Aorta (tissue), 5 donors: ENCODE results near the gene PHLDA3. TPM values are rescaled to one million over a fixed set of nuclear protein-coding genes. Genes with fewer than 3 reads are reported as not detected.

Source experiments
- ATAC-seq: fragments of 200-7000 bp; cut with Tn5 transposase; one replicate; pipeline ENCODE4 v1.9.1; 2022; ENCODE audit warnings: moderate library complexity; ENCODE audit not compliant: low FRiP score
- DNase-seq, 2 donors: peaks; one replicate each; pipeline ENCODE4 v3.0.0-alpha.2; 2020
- H3K27ac ChIP-seq, 2 donors: one replicate each; pipeline ENCODE4 v1.5.1; 2013; ENCODE audit warnings: low read length in 2 of 2, mild to moderate bottlenecking in 2 of 2, moderate library complexity in 2 of 2, control low read depth in 1 of 2, inconsistent platforms in 1 of 2, low read depth in 1 of 2
- H3K27me3 ChIP-seq, 2 donors: one replicate each; pipeline ENCODE4 v1.6.1; 2013; ENCODE audit warnings: control low read depth in 1 of 2, low read length in 1 of 2, mild to moderate bottlenecking in 1 of 2, moderate library complexity in 1 of 2; ENCODE audit not compliant: insufficient read depth in 2 of 2, control insufficient read depth in 1 of 2
- H3K36me3 ChIP-seq, 2 donors: one replicate each; pipeline ENCODE4 v1.6.1; 2013; ENCODE audit warnings: control low read depth in 1 of 2, low read length in 1 of 2, mild to moderate bottlenecking in 1 of 2; ENCODE audit not compliant: insufficient read depth in 2 of 2, control insufficient read depth in 1 of 2
- H3K4me1 ChIP-seq, 2 donors: one replicate each; pipeline ENCODE4 v1.6.1; 2013; ENCODE audit warnings: low read length in 2 of 2, control low read depth in 1 of 2, mild to moderate bottlenecking in 1 of 2, moderate library complexity in 1 of 2; ENCODE audit not compliant: insufficient read depth in 2 of 2, control insufficient read depth in 1 of 2
- H3K4me3 ChIP-seq, 2 donors: one replicate each; pipeline ENCODE4 v1.5.1; 2013; ENCODE audit warnings: low read length in 2 of 2, control low read depth in 1 of 2, mild to moderate bottlenecking in 1 of 2
- H3K9me3 ChIP-seq: one replicate; pipeline ENCODE4 v1.6.1; 2013; ENCODE audit warnings: mild to moderate bottlenecking, low read length; ENCODE audit not compliant: control insufficient read depth
- WGBS, 2 donors: extraction: QIAGEN DNeasy Blood & Tissue Kit; methylation state at CpG; one replicate each; pipeline ENCODE4 v1.1.7; 2013; 5-methylcytosine and 5-hydroxymethylcytosine counted together
- intact Hi-C, 2 donors: fragments of 100-400 bp; cut with DNase I; formaldehyde crosslinking; loops; one replicate each; pipeline versions ENCODE4 v1.14.2 to v1.15.0; 2022
- polyA plus RNA-seq, 2 donors: library from polyadenylated mRNA; stranded (reverse); fragments of 200-250 nt; gene quantifications; one replicate each; pipeline ENCODE4 v1.2.3, GENCODE V29; 2013
- total RNA-seq, 2 donors: library from RNA; stranded (reverse); fragmentation: NEBNext Ultra II Directional; extraction: Animal tissue kit (Norgen Biotek cat#: 25700); gene quantifications; one replicate each; pipeline ENCODE4 v1.2.1, GENCODE V29; 2021
- donor health status: healthy with polysubstance abuse.
- donor health status: Bipolar disorder and iron deficiency.
- donor health status: DM: no; HTN: no; CAD: no.
- donor health status: DM: no; HTN: no; CAD: no.
- donor health status: DM: yes; HTN: yes; CAD: no.

The PHLDA3 gene
- total and polyA plus RNA-seq, 4 donors, result 33.7 to 71.6 (median 56.1) TPM

DNA sequence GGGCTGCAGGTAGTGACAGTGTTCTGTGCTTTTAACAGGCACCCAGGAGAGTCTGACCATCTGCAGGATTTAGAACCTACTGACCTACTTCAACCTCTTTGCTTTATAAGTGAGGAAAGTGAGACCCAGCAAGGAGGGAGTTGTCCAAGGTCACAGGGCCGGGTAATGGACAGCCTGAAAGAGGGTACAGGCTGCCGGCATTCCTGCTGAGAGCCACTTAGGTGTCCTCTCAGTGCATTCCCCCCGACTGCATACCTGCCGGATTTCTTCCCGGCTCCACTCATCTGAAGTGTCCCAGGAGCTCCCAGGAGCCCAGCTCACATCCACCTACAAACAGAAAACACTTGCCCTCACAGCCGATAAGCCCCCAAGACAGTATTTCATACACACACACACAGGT is 13.9 kb downstream of the PHLDA3 start:
- ATAC-seq (no peak), DNase-seq (no peak)
- no peak overlapping the region for H3K4me3 ChIP-seq
- no peaks in the 10 kb centered on the region for H3K4me1 ChIP-seq
- no peaks in the 10 kb centered on the region for H3K36me3 ChIP-seq
- no peaks in the 10 kb centered on the region for H3K9me3 ChIP-seq
- intact Hi-C loops, result no loop called here
- no peak overlapping the region for H3K27ac ChIP-seq
- WGBS, 2 donors, result 79 to 90% methylated on average over 6 of the region's 6 CpGs
- H3K27me3 ChIP-seq, result no peaks in the 10 kb centered on the region

- ATAC-seq (no peak), DNase-seq (no peak)
- no peak overlapping the region for H3K27ac ChIP-seq
- no peaks in the 10 kb centered on the region for H3K4me1 ChIP-seq
- H3K27me3 ChIP-seq, result no peaks in the 10 kb centered on the region
- no peak overlapping the region for H3K4me3 ChIP-seq
- no peaks in the 10 kb centered on the region for H3K36me3 ChIP-seq
- H3K9me3 ChIP-seq, result no peaks in the 10 kb centered on the region
- intact Hi-C loops, result no loop called here
- 85 to 86% methylated on average over 4 of the region's 4 CpGs for WGBS, 2 donors
Measured at GRCh38 chr1:201454608-201455007, 14.4 kb downstream of the PHLDA3 start.

GRCh38 chr1:201452866-201453265 is 16.1 kb downstream of the PHLDA3 start:
- intact Hi-C loops, result no loop called here
- H3K36me3 ChIP-seq, result no peaks in the 10 kb centered on the region
- no peaks in the 10 kb centered on the region for H3K27me3 ChIP-seq
- H3K27ac ChIP-seq, result no peak overlapping the region
- no peak for ATAC-seq
- no peak for DNase-seq
- no peaks in the 10 kb centered on the region for H3K4me1 ChIP-seq
- H3K9me3 ChIP-seq, result no peaks in the 10 kb centered on the region
- 62 to 73% methylated on average over 4 of the region's 4 CpGs for WGBS, 2 donors
- no peak overlapping the region for H3K4me3 ChIP-seq

DNA sequence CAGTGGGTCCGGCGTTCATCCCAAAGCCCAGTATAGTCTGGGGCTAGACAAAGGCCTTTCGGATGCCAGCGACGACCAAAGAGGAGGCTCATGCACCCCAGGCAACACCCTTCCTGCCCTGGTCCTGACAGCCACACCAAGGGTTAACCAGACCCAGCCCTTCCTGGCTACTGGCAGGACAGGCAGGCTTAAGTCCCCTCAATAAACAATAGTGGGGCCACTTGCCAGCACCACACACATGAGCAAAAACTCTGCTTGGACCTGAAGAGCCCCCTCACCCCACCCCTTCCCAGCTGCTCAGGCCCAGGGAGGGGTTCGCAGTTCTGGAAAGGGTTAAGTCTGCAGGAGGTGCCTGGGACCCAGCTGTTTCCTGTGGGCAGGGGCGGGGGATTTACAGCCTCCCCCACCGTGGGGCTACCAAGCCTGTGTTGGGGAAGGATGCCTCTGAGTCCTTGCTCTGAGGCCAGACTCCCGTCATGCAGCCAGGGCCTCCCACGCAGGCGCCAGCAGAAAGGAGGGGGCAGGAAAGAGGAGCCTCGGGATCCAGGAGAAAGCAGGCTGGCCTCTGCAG is 18.2 kb downstream of the PHLDA3 start:
- Histone ChIP-seq H3K36me3 (no peaks in the 10 kb centered on the region), H3K4me3 (no peak overlapping the region), H3K9me3 (no peaks in the 10 kb centered on the region), H3K27me3 (no peaks in the 10 kb centered on the region), H3K27ac (peak overlapping the region in 1 of 2 donors; percentile 20), H3K4me1 (no peaks in the 10 kb centered on the region)
- peak; percentile 76 for ATAC-seq
- 31 to 38% methylated on average over 12 of the region's 12 CpGs for WGBS, 2 donors
- DNase-seq, result peak; percentile 83 to 89
- intact Hi-C loops, result no loop called here

GRCh38 chr1:201448990-201449389 is 20.0 kb downstream of the PHLDA3 start:
- H3K4me1 ChIP-seq, result no peaks in the 10 kb centered on the region
- DNase-seq (peak in 1 of 2 donors; percentile 32), ATAC-seq (no peak)
- H3K9me3 ChIP-seq, result no peaks in the 10 kb centered on the region
- H3K36me3 ChIP-seq, result no peaks in the 10 kb centered on the region
- H3K4me3 ChIP-seq, result no peak overlapping the region
- 76 to 91% methylated on average over 5 of the region's 5 CpGs for WGBS, 2 donors
- H3K27me3 ChIP-seq, result no peaks in the 10 kb centered on the region
- H3K27ac ChIP-seq, result no peak overlapping the region
- intact Hi-C loops, result loop anchor here (2.0 to 5.0 kb wide), 4 partner anchors 32 to 64 kb away; no protein-coding TSS in a partner anchor

DNA sequence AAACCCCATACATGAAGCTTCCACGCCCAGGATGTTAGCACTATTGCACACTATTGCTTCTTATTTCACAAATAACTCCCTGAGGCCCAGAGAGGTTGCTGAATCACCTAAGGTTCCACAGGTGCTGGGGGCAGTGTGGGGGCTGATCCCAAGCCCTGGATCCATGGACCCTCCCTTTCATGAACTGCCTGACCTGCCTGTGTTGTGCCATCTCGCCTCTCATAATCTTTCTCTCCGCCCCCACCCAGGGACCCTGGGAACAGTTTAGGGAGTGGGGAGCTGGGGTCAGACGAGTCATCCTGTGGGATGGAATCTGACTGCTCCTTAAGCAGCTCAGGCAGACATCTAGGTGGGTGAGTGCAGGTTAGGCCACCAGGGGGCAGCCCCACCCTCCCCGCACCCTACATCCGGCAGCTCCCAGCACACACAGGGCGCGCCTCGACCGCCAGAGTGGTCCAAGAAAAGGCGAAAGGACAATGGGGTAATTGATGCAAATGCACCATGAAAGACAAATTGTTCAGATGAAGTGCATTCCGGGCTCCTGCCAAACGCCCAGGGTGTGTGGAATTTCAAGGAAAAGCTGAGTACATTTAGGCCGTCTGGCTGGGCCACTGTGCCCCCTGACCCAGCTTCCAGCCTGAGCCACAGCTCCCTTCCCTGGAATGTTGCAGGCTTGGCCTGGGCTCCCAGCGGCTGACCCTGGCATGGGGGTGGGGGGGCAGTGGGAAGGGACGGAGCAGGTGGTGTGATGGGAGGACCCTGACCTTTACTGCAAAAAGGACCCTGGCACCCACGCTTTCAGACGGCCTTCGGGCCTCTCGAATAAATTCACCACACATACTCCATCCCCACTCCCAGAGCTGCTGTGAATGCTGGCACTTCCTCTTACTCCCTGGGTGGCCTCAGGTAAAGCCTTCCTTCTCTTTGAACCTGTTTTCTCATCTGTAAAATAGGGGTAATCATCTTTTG is 20.8 kb downstream of the PHLDA3 start:
- intact Hi-C loops, result loop anchor here (2.0 to 5.0 kb wide), 4 partner anchors 33 to 65 kb away; no protein-coding TSS in a partner anchor
- Histone ChIP-seq H3K4me3 (no peak overlapping the region), H3K9me3 (no peaks in the 10 kb centered on the region), H3K36me3 (no peaks in the 10 kb centered on the region), H3K27ac (no peak overlapping the region), H3K27me3 (no peaks in the 10 kb centered on the region), H3K4me1 (no peaks in the 10 kb centered on the region)
- WGBS, 2 donors, result 40 to 47% methylated on average over 20 of the region's 20 CpGs
- DNase-seq (peak; percentile 80 to 91), ATAC-seq (peak; percentile 83)

- Histone ChIP-seq H3K9me3 (no peaks in the 10 kb centered on the region), H3K4me1 (no peaks in the 10 kb centered on the region), H3K4me3 (no peak overlapping the region), H3K36me3 (no peaks in the 10 kb centered on the region), H3K27me3 (no peaks in the 10 kb centered on the region), H3K27ac (no peak overlapping the region)
- 93 to 97% methylated on average over 6 of the region's 6 CpGs for WGBS, 2 donors
- DNase-seq, result peak in 1 of 2 donors; percentile 33
- no peak for ATAC-seq
- intact Hi-C loops, result loop anchor here (5.0 kb wide), 2 partner anchors 37 to 67 kb away; no protein-coding TSS in a partner anchor
Measured at GRCh38 chr1:201445310-201445709, 23.7 kb downstream of the PHLDA3 start.

- Histone ChIP-seq H3K4me3 (no peak overlapping the region), H3K27me3 (no peaks in the 10 kb centered on the region), H3K9me3 (no peaks in the 10 kb centered on the region), H3K36me3 (no peaks in the 10 kb centered on the region), H3K27ac (no peak overlapping the region), H3K4me1 (no peaks in the 10 kb centered on the region)
- ATAC-seq, result no peak
- DNase-seq, result peak in 1 of 2 donors; percentile 12
- intact Hi-C loops, result loop anchor here (5.0 kb wide), 2 partner anchors 38 to 68 kb away; no protein-coding TSS in a partner anchor
- WGBS, 2 donors, result 88 to 92% methylated on average over 4 of the region's 4 CpGs
Measured at GRCh38 chr1:201444792-201445191, 24.2 kb downstream of the PHLDA3 start.
